Gastroesophageal sphincter (tissue), 4 donors: ENCODE measurements around the gene SPAG16. TPM values are rescaled to one million over a fixed set of nuclear protein-coding genes. Genes with fewer than 3 reads are reported as not detected.

Experiments used
- ATAC-seq: fragments of 150-250 bp; one replicate; pipeline ENCODE4 v1.9.1; 2016; ENCODE audit warnings: mild to moderate bottlenecking, moderate library complexity
- H3K27ac ChIP-seq, 4 donors: fragments of 200-600 bp; sonication (generic) in 3 of 4; 1 replicate in 3 of 4; 2 replicates in 1 of 4; pipeline ENCODE4 v1.5.1; 2016 to 2019
- H3K27me3 ChIP-seq: fragments of 200-600 bp; sonication (generic); one replicate; pipeline ENCODE4 v1.5.1; 2019
- H3K36me3 ChIP-seq, 2 donors: fragments of 200-600 bp; sonication (generic); one replicate each; pipeline ENCODE4 v1.5.1; 2019; ENCODE audit warnings: control low read depth in 1 of 2
- H3K4me1 ChIP-seq, 3 donors: fragments of 200-600 bp; sonication (generic); 1 replicate in 2 of 3; 2 replicates in 1 of 3; pipeline ENCODE4 v1.5.1; 2016 to 2019; ENCODE audit warnings: control low read depth in 2 of 3
- H3K4me3 ChIP-seq, 2 donors: fragments of 200-600 bp; sonication (generic); one replicate each; pipeline ENCODE4 v1.5.1; 2019; ENCODE audit warnings: mild to moderate bottlenecking in 1 of 2, moderate library complexity in 1 of 2
- H3K9me3 ChIP-seq, 3 donors: fragments of 200-600 bp; sonication (generic); one replicate each; pipeline ENCODE4 v1.5.1; 2017 to 2019; ENCODE audit warnings: control low read depth in 2 of 3
- EP300 ChIP-seq: sonication (generic); formaldehyde crosslinking; IDR thresholded peaks from one replicate; pipeline ENCODE4 v1.6.1; 2017; ENCODE audit warnings: antibody characterized with exemption, mild to moderate bottlenecking
- POLR2A ChIP-seq, 2 donors: fragments of 450-650 bp; IDR thresholded peaks; one replicate each; pipeline ENCODE4 v1.6.1; 2017; ENCODE audit warnings: antibody characterized with exemption in 2 of 2, mild to moderate bottlenecking in 2 of 2, moderate library complexity in 1 of 2
- POLR2AphosphoS5 ChIP-seq: sonication (generic); formaldehyde crosslinking; IDR thresholded peaks from one replicate; pipeline ENCODE4 v1.6.1; 2017; ENCODE audit warnings: antibody characterized with exemption
- WGBS, 2 donors: methylation state at CpG; one replicate each; pipeline ENCODE4 v1.1.5; 2018; ENCODE audit warnings: low coverage in 1 of 2; 5-methylcytosine and 5-hydroxymethylcytosine counted together
- total RNA-seq, 4 donors: library from RNA; depleted of rRNA; stranded (reverse); fragments of >200 nt; gene quantifications; one replicate each; pipeline ENCODE4 v1.1.0, GENCODE V29; 2016
- TF ChIP-seq, protein P1 (sequence below), 4 experiments: fragments of 200-600 bp in 2 of 4; fragments of 450-650 bp in 2 of 4; sonication (generic) in 1 of 4; IDR thresholded peaks; one replicate each; pipeline ENCODE4 v1.5.1; 2017 to 2019; ENCODE audit warnings: antibody characterized with exemption in 4 of 4, mild to moderate bottlenecking in 2 of 4, moderate library complexity in 2 of 4

SPAG16 gene
- total RNA-seq, 4 donors from 2014 or later: 28.9 to 39.8 (median 36.7) TPM

DNA sequence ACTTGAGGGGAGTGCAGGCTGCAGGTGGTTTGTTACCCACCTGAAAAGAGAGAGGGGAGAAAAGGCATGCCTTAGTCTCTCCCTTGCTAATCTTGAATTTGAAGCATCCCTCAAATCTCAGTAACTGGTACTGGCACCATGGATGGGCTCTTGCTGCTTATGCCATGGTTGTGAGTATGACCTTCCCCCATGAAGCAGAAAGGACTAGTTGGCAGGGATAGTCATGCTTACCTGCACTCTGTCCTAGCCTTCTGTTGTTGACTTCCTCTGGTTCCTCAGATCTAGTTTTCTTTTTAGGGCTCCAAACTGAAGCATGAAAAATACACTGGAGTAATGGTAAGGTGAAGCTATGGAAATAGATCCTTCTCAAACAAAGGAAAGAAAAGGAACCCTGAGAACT is 191.2 kb downstream of the SPAG16 start:
- Histone ChIP-seq H3K4me1 (no peaks in the 10 kb centered on the region), H3K27me3 (no peaks in the 10 kb centered on the region), H3K36me3 (no peaks in the 10 kb centered on the region), H3K9me3 (peaks cover 0 to 45% (median 2%) of the 10 kb centered on the region in 3 donors), H3K27ac (no peak overlapping the region), H3K4me3 (no peak overlapping the region)
- no peak for TF ChIP-seq POLR2A (IDR thresholded peaks at IDR 0.05)
- TF ChIP-seq, protein P1, sequence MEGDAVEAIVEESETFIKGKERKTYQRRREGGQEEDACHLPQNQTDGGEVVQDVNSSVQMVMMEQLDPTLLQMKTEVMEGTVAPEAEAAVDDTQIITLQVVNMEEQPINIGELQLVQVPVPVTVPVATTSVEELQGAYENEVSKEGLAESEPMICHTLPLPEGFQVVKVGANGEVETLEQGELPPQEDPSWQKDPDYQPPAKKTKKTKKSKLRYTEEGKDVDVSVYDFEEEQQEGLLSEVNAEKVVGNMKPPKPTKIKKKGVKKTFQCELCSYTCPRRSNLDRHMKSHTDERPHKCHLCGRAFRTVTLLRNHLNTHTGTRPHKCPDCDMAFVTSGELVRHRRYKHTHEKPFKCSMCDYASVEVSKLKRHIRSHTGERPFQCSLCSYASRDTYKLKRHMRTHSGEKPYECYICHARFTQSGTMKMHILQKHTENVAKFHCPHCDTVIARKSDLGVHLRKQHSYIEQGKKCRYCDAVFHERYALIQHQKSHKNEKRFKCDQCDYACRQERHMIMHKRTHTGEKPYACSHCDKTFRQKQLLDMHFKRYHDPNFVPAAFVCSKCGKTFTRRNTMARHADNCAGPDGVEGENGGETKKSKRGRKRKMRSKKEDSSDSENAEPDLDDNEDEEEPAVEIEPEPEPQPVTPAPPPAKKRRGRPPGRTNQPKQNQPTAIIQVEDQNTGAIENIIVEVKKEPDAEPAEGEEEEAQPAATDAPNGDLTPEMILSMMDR (IDR thresholded peaks at IDR 0.05): no peak
- no peak for TF ChIP-seq POLR2AphosphoS5
- TF ChIP-seq EP300: no peak
- ATAC-seq: no peak

DNA sequence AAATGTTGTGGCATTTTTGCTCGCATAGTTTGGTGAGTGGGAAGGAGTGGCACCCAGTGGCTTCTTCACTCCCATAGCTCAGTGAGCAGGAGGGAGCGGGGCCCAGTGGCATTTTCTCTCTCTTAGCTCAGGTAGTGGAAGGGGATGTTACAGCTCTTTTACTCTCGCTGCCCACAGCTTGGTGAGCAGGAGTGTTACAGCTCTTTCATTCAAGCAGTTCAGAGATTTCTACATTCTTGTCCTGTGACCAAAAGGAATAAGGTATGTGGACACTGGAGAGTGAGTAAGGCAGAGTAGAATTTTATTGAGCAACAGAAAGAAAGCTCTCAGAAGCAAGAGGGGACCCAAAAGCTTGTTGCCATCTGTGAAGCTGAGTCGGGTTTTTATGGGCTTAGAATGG is 192.4 kb downstream of the SPAG16 start:
- no peak overlapping the region for H3K4me3 ChIP-seq
- 78 to 100% methylated on average over 1 to 2 of the region's 4 CpGs for WGBS, 2 donors
- TF ChIP-seq, protein P1 (IDR thresholded peaks at IDR 0.05): no peak
- TF ChIP-seq POLR2AphosphoS5 (no peak), EP300 (no peak), POLR2A (IDR thresholded peaks at IDR 0.05) (no peak)

DNA sequence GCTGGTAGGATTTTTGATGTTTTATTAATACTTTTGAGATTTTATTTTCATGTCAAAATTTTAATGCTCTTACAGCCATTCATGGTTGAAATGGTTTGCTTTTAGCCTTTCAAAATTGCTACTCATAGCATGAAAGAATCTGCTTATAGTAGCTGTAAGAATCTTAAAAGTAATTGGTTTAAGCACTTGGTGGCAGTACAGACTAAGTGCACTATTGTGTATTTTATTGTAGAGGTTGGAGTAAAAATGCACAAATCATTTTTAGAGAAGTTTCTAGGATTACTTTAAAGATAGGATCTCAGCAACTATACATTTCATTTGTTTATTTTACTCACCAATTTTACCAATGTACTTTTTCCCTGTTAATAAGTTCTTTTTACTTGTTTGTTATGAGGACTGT is 205.8 kb downstream of the SPAG16 start:
- no peak for ATAC-seq
- H3K9me3 ChIP-seq: no peaks in the 10 kb centered on the region
- no peak overlapping the region for H3K4me3 ChIP-seq
- TF ChIP-seq POLR2A (IDR thresholded peaks at IDR 0.05) (no peak), EP300 (no peak), POLR2AphosphoS5 (no peak)
- TF ChIP-seq, protein P1 (IDR thresholded peaks at IDR 0.05): no peak
- H3K27me3 ChIP-seq: no peaks in the 10 kb centered on the region
- H3K27ac ChIP-seq: no peak overlapping the region
- no peaks in the 10 kb centered on the region for H3K4me1 ChIP-seq
- H3K36me3 ChIP-seq: no peaks in the 10 kb centered on the region

More for the DNA sequence above, 192.4 kb downstream of the SPAG16 start:
- H3K36me3 ChIP-seq: no peaks in the 10 kb centered on the region
- no peaks in the 10 kb centered on the region for H3K27me3 ChIP-seq
- H3K4me1 ChIP-seq: no peaks in the 10 kb centered on the region
- H3K27ac ChIP-seq: no peak overlapping the region
- peaks cover 0 to 45% (median 2%) of the 10 kb centered on the region in 3 donors for H3K9me3 ChIP-seq
- no peak for ATAC-seq

DNA sequence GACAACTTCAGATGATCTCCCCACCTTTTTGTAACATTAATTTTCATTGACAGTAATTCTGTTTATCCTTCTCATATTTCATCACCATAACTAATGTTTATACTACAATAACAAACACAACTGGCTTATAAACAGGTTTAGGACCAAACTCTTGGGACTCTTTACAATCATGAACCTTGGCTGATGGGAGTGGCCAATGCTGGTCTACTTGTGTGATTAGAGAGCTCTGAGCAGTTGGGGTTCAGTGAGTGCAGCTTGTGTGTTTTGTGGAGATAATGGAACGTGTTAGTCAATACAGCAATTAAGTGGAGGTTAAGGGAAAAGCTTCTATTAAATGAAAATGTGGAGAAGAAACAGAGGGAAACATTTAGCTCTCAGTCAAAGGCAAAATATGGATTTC is 207.1 kb downstream of the SPAG16 start:
- H3K27me3 ChIP-seq: no peaks in the 10 kb centered on the region
- 50 to 83% methylated on average over 1 of the region's 1 CpG for WGBS, 2 donors

DNA sequence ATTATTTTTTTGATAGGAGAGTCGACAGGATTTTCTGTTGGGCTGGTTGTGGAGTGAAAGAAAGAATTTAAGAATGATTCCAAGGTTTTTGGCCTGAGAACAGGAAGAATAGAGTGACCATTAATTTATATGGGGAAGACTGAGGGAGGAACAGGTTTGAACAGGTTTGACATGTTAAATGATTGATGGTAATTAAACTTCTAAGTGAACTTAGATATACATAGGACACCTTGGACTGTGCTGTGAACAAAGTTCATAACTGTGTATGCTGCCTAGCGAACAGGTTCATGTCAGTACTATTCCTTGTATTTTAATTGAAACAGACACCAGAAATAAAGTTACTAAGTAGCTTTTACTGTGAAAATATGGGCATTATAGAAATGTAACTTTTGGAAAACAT is 212.0 kb downstream of the SPAG16 start:
- TF ChIP-seq, protein P1 (IDR thresholded peaks at IDR 0.05): no peak
- TF ChIP-seq POLR2A (IDR thresholded peaks at IDR 0.05): no peak
- TF ChIP-seq POLR2AphosphoS5: no peak
- no peak for TF ChIP-seq EP300
- no peaks in the 10 kb centered on the region for H3K36me3 ChIP-seq
- no peaks in the 10 kb centered on the region for H3K9me3 ChIP-seq
- no peaks in the 10 kb centered on the region for H3K27me3 ChIP-seq
- H3K27ac ChIP-seq: no peak overlapping the region
- WGBS, 2 donors: 55 to 64% methylated on average over 2 of the region's 2 CpGs
- ATAC-seq: no peak
- no peak overlapping the region for H3K4me3 ChIP-seq
- no peaks in the 10 kb centered on the region for H3K4me1 ChIP-seq

More for the DNA sequence above, 207.1 kb downstream of the SPAG16 start:
- no peak overlapping the region for H3K27ac ChIP-seq
- H3K9me3 ChIP-seq: no peaks in the 10 kb centered on the region
- TF ChIP-seq POLR2A (IDR thresholded peaks at IDR 0.05) (no peak), EP300 (no peak), POLR2AphosphoS5 (no peak)
- TF ChIP-seq, protein P1 (IDR thresholded peaks at IDR 0.05): no peak
- no peak overlapping the region for H3K4me3 ChIP-seq
- no peaks in the 10 kb centered on the region for H3K4me1 ChIP-seq
- ATAC-seq: no peak
- H3K36me3 ChIP-seq: no peaks in the 10 kb centered on the region
